K562 (cell line): Measurements from ENCODE around the gene PAF1. TPM values are rescaled to one million over a fixed set of nuclear protein-coding genes. Genes with fewer than 3 reads are reported as not detected.

Experiments
- ATAC-seq: fragments of 200-7000 bp; cut with Tn5 transposase; 3 replicates; pipeline ENCODE4 v1.9.1; 2020; ENCODE audit warnings: moderate library complexity
- BruUV-seq: library from RNA; stranded (reverse); fragments of 400-500 nt; replicated peaks from 2 replicates; lab custom pipeline; 2021; lab: Mats Ljungman, UMichigan
- CTCF ChIA-PET: fragments of 300-600 bp; formaldehyde crosslinking; extraction: SDS; loops from one replicate; lab custom pipeline; 2021; ENCODE audit warnings: low intra/inter-chr PET ratio; lab: Yijun Ruan, JAX
- POLR2A ChIA-PET: fragments of 300-600, 350-650 bp; sonication (Branson Sonifier 250); formaldehyde crosslinking; extraction: SDS; loops from one replicate; lab custom pipeline; 2021; ENCODE audit warnings: antibody characterized with exemption, inconsistent platforms; lab: Yijun Ruan, JAX
- DNase-seq, 4 experiments: peaks; one replicate each; pipeline versions ENCODE4 v3.0.0 to v3.0.0-alpha.2; 2011 to 2018; ENCODE audit warnings: low spot score in 3 of 4, mixed read lengths in 3 of 4; ENCODE audit errors: extremely low read depth in 1 of 4
- FAIRE-seq: peaks from 2 replicates; lab custom pipeline; 2011; peaks lifted over from hg19 to GRCh38; lab: Jason Lieb, UNC
- H2AFZ ChIP-seq: 2 replicates; pipeline ENCODE4 v1.6.0; 2011; ENCODE audit warnings: low read depth, low read length, control low read depth, inconsistent platforms
- H3K27ac ChIP-seq: fragments of 200-600 bp; 3 replicates; pipeline ENCODE4 v1.8.0; 2011; ENCODE audit warnings: low read depth, mild to moderate bottlenecking, control low read depth, inconsistent platforms, low read length, moderate library complexity, mixed read lengths; ENCODE audit errors: extremely low read depth
- H3K27me3 ChIP-seq, 2 experiments: fragments of 300-600 bp in 1 of 2; 2 replicates in 1 of 2; 3 replicates in 1 of 2; pipeline versions ENCODE4 v1.6.0 to v1.8.0; 2011; ENCODE audit warnings: inconsistent platforms in 2 of 2, low read length in 2 of 2, mild to moderate bottlenecking in 1 of 2, mixed read lengths in 1 of 2, moderate library complexity in 1 of 2; ENCODE audit not compliant: control insufficient read depth in 2 of 2, insufficient read depth in 2 of 2
- H3K36me3 ChIP-seq: fragments of 300-600 bp; 3 replicates; pipeline ENCODE4 v1.8.0; 2011; ENCODE audit warnings: mild to moderate bottlenecking, low read length, inconsistent platforms; ENCODE audit not compliant: control insufficient read depth, insufficient read depth
- H3K4me1 ChIP-seq, 2 experiments: fragments of 200-600 bp in 1 of 2; replicated peaks in 1 of 2; 2 replicates in 1 of 2; 3 replicates in 1 of 2; pipeline versions ENCODE4 v1.5.1 to v1.8.0; 2011; ENCODE audit warnings: inconsistent platforms in 2 of 2, low read length in 2 of 2, mild to moderate bottlenecking in 1 of 2, mixed read lengths in 1 of 2, moderate library complexity in 1 of 2; ENCODE audit not compliant: control insufficient read depth in 2 of 2, insufficient read depth in 2 of 2
- H3K4me2 ChIP-seq: 2 replicates; pipeline ENCODE4 v1.6.1; 2011; ENCODE audit warnings: low read length, control low read depth, inconsistent platforms, mixed read lengths; ENCODE audit not compliant: insufficient read depth
- H3K4me3 ChIP-seq: fragments of 200-600 bp; sonication (generic), shearing (Covaris generic); 2 replicates; pipeline ENCODE4 v1.5.1; 2016; ENCODE audit warnings: control low read depth, inconsistent platforms
- H3K79me2 ChIP-seq: fragments of 200-600 bp; 3 replicates; pipeline ENCODE4 v1.8.0; 2011; ENCODE audit warnings: low read length, inconsistent platforms; ENCODE audit not compliant: control insufficient read depth, insufficient read depth
- H3K9ac ChIP-seq, 2 experiments: 2 replicates each; pipeline versions ENCODE4 v1.6.0 to v1.6.1; 2011; ENCODE audit warnings: low read depth in 2 of 2, low read length in 2 of 2, control low read depth in 1 of 2, inconsistent platforms in 1 of 2, mild to moderate bottlenecking in 1 of 2, mixed read lengths in 1 of 2; ENCODE audit not compliant: insufficient read depth in 1 of 2
- H3K9me1 ChIP-seq: one replicate; pipeline ENCODE4 v1.6.0; 2011; ENCODE audit warnings: inconsistent platforms, mild to moderate bottlenecking, low read length, moderate library complexity; ENCODE audit not compliant: control insufficient read depth, insufficient read depth
- H3K9me3 ChIP-seq: replicated peaks from 2 replicates; pipeline ENCODE4 v1.5.1; 2011; ENCODE audit warnings: low read depth, low read length, inconsistent platforms; ENCODE audit not compliant: control insufficient read depth, insufficient read depth
- H4K20me1 ChIP-seq: replicated peaks from 2 replicates; pipeline ENCODE4 v1.6.1; 2011; ENCODE audit warnings: low read length, inconsistent platforms, mixed read lengths; ENCODE audit not compliant: control insufficient read depth, insufficient read depth
- ATF1 ChIP-seq, 2 experiments: fragments of 450-650 bp in 1 of 2; IDR thresholded peaks; 2 replicates each; pipeline ENCODE4 v1.6.1; 2016; ENCODE audit warnings: missing compliant biosample characterization in 1 of 2, missing genetic modification characterization in 1 of 2
- CBX3 ChIP-seq, 2 experiments: IDR thresholded peaks; 1 replicate in 1 of 2; 2 replicates in 1 of 2; pipeline ENCODE4 v1.6.1; 2012; ENCODE audit warnings: inconsistent platforms in 2 of 2, low read length in 2 of 2, borderline replicate concordance in 1 of 2, control low read depth in 1 of 2
- CTBP1 ChIP-seq: fragments of 450-650 bp; IDR thresholded peaks from 2 replicates; pipeline ENCODE4 v1.6.1; 2016; ENCODE audit warnings: borderline replicate concordance
- DNMT1 ChIP-seq: fragments of 450-650 bp; IDR thresholded peaks from 2 replicates; pipeline ENCODE4 v1.6.1; 2016; ENCODE audit warnings: antibody characterized with exemption, mild to moderate bottlenecking
- HMG20B ChIP-seq: fragments of 250-450 bp; sonication (Bioruptor Pico); IDR thresholded peaks from 2 replicates; pipeline ENCODE4 v1.5.0; 2021; ENCODE audit warnings: mild to moderate bottlenecking
- LEF1 ChIP-seq: fragments of 450-650 bp; IDR thresholded peaks from 2 replicates; pipeline ENCODE4 v1.6.1; 2016; ENCODE audit warnings: mild to moderate bottlenecking
- MCM7 ChIP-seq, 2 experiments: fragments of 450-650 bp; IDR thresholded peaks; 2 replicates each; pipeline ENCODE4 v1.6.1; 2016 to 2018
- NFE2 ChIP-seq: IDR thresholded peaks from 2 replicates; pipeline ENCODE4 v1.6.1; 2014; ENCODE audit warnings: antibody characterized with exemption, low read depth
- SMARCA4 ChIP-seq: fragments of 450-650 bp; IDR thresholded peaks from 2 replicates; pipeline ENCODE4 v1.6.1; 2016
- SRSF3 ChIP-seq: fragments of 200-400 bp; formaldehyde crosslinking; IDR thresholded peaks from 2 replicates; pipeline ENCODE4 v1.6.1; 2016; ENCODE audit warnings: mild to moderate bottlenecking, low read length, moderate library complexity; ENCODE audit not compliant: insufficient read depth
- ZNF184 ChIP-seq: sonication (generic); formaldehyde crosslinking; IDR thresholded peaks from 2 replicates; pipeline ENCODE4 v1.5.0; 2020; ENCODE audit warnings: missing genetic modification reagents
- ZNF695 ChIP-seq: fragments of 450-650 bp; formaldehyde crosslinking; IDR thresholded peaks from 2 replicates; pipeline ENCODE4 v1.4.0; 2020; ENCODE audit warnings: mild to moderate bottlenecking, moderate library complexity
- WGBS: fragments of 100-300 bp; shearing (Covaris generic); methylation state at CpG from one replicate; pipeline ENCODE4 v1.1.6; 2016; ENCODE audit warnings: low coverage, mixed read lengths; ENCODE audit not compliant: insufficient coverage; ENCODE audit errors: missing lambda C conversion rate; 5-methylcytosine and 5-hydroxymethylcytosine counted together
- in situ Hi-C: fragments of 300-500 bp; cut with MboI; formaldehyde crosslinking; loops from 4 replicates; pipeline ENCODE4 v1.15.0; 2018; ENCODE audit warnings: inconsistent platforms, mixed read lengths
- intact Hi-C: fragments of 100-400 bp; cut with micrococcal nuclease; formaldehyde crosslinking; loops from 2 replicates; pipeline ENCODE4 v1.14.2; 2022
- polyA plus RNA-seq, 8 experiments: library from polyadenylated mRNA; depleted of rRNA in 4 of 8; stranded (reverse) in 5 of 8; unstranded in 3 of 8; fragments of >200 nt; fragmentation: Nextera tagmentation in 2 of 8; fragmentation: Illumina TruSeq in 1 of 8; extraction: Ambion mirVana in 2 of 8; extraction: Trizol in 1 of 8; gene quantifications; 2 replicates each; pipeline versions ENCODE4 v1.2.1 to v1.2.3, GENCODE V29; 2011 to 2014; ENCODE audit warnings: inconsistent platforms in 1 of 8, missing spikeins in 1 of 8
- total RNA-seq, 7 experiments: library from RNA; depleted of rRNA in 6 of 7; stranded (reverse); fragments of >200 nt in 6 of 7; fragmentation: Illumina TruSeq in 2 of 7; extraction: Trizol in 2 of 7; gene quantifications; 2 replicates each; pipeline versions ENCODE4 v1.2.1 to v1.2.3, GENCODE V29; 2011 to 2021; ENCODE audit warnings: low replicate concordance in 1 of 7
- TF ChIP-seq, protein P1 (sequence below): fragments of 200-800 bp; sonication (Bioruptor generic); IDR thresholded peaks from 2 replicates; pipeline ENCODE4 v1.6.1; 2016; ENCODE audit warnings: missing genetic modification characterization, missing compliant biosample characterization
- TF ChIP-seq, protein P2 (sequence below): fragments of 250-450 bp; sonication (Bioruptor Pico); IDR thresholded peaks from 2 replicates; pipeline ENCODE4 v1.6.1; 2021; ENCODE audit warnings: mild to moderate bottlenecking
- TF ChIP-seq, protein P3 (sequence below): IDR thresholded peaks from 2 replicates; pipeline ENCODE4 v1.6.1; 2012; ENCODE audit warnings: low read depth, low read length, improper control_type of control experiment, borderline replicate concordance

Gene PAF1
- total and polyA plus RNA-seq, 9 of the 15 experiments (the other 6 are each of a cell fraction or from before 2014, with no cell fraction given), result 1.5 to 45.0 (median 33.8) TPM

DNA sequence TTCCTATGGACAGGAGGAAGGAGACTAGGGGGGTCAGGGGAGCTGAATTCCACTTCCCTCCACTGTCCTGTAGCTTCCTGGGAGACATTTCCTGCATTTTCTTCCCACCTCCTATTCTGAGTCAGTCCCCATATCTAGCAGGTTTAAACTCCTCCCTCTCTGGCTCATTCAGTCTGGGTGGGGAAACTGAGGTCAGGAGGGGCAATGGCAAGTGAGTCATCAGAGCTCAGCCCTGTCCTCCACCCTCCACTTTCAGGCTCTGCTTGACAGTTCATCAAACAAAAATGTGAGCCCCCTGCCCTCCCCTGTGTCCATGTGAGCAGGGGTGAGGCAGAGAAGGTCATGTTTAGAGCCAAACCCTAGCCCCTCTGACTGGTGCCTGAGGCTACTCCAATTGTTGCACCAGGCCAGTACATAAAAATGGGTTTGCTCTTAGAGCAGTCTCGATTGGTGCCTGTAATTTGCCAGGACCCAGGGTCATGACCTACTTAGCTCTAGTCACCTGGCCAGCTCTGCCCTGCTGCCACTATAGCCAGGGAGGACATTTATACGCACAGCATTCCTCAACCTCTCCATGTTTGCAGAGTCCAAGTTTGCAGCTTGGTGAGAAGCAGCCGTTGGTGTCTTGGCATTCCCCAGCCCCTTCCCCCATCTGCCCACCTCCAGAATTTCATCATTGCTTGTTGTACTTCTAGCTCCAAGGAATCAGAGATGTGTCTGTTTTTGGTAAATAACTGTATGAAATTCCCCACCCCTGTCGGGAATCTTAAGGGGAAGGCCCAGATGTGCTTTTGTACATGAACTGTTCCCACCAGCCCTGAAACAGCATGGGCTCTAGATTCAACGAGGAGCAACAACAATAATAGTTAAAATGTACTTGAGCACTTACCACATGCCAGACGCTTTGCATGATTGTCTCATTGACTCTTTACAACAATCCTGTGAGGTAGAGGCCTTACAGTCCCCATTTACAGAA, 27.9 kb downstream of the PAF1 start:
- H3K4me1 ChIP-seq, result no peaks in the 10 kb centered on the region; a peak in 1 of 5 replicates
- in situ Hi-C loops (no loop called here), intact Hi-C loops (no loop called here)
- H3K27ac ChIP-seq, result no peak overlapping the region
- BruUV-seq, result no TSS peak
- ChIA-PET POLR2A (interaction anchor here (0.8 to 2.3 kb wide), 5 partner anchors 8 to 75 kb away, joined by 3 to 10 read pairs (median 3); no protein-coding TSS in a partner anchor), CTCF (no interaction called here)
- no peaks in the 10 kb centered on the region for H4K20me1 ChIP-seq
- H3K9ac ChIP-seq, result no peak overlapping the region; a peak in 1 of 4 replicates
- WGBS, result 80% methylated on average over 6 of the region's 6 CpGs
- H3K36me3 ChIP-seq, result peaks cover 84% of the 10 kb centered on the region
- H3K4me3 ChIP-seq, result no peak overlapping the region
- FAIRE-seq (no peak), DNase-seq (no peak), ATAC-seq (no peak)
- H3K27me3 ChIP-seq, result no peaks in the 10 kb centered on the region
- no peak overlapping the region for H2AFZ ChIP-seq
- no peak overlapping the region for H3K4me2 ChIP-seq
- no peaks in the 10 kb centered on the region for H3K9me3 ChIP-seq
- H3K79me2 ChIP-seq, result peaks cover 19% of the 10 kb centered on the region
- no peaks in the 10 kb centered on the region for H3K9me1 ChIP-seq
- TF ChIP-seq MCM7 (IDR thresholded peaks at IDR 0.05) (no peak), CBX3 (IDR thresholded peaks at IDR 0.05; ENCODE audit: borderline replicate concordance in 1 of 2, low read length in 2 of 2) (no peak), SMARCA4 (no peak), HMG20B (CRISPR knock-in tag) (no peak), SRSF3 (no peak), ZNF695 (CRISPR knock-in tag) (no peak), NFE2 (no peak), LEF1 (no peak), ZNF184 (CRISPR knock-in tag) (no peak), ATF1 (CRISPR knock-in tag; IDR thresholded peaks at IDR 0.05) (no peak), ATF1 (tag; IDR thresholded peaks at IDR 0.05) (no peak), DNMT1 (no peak), CTBP1 (no peak)
- TF ChIP-seq, protein P1, sequence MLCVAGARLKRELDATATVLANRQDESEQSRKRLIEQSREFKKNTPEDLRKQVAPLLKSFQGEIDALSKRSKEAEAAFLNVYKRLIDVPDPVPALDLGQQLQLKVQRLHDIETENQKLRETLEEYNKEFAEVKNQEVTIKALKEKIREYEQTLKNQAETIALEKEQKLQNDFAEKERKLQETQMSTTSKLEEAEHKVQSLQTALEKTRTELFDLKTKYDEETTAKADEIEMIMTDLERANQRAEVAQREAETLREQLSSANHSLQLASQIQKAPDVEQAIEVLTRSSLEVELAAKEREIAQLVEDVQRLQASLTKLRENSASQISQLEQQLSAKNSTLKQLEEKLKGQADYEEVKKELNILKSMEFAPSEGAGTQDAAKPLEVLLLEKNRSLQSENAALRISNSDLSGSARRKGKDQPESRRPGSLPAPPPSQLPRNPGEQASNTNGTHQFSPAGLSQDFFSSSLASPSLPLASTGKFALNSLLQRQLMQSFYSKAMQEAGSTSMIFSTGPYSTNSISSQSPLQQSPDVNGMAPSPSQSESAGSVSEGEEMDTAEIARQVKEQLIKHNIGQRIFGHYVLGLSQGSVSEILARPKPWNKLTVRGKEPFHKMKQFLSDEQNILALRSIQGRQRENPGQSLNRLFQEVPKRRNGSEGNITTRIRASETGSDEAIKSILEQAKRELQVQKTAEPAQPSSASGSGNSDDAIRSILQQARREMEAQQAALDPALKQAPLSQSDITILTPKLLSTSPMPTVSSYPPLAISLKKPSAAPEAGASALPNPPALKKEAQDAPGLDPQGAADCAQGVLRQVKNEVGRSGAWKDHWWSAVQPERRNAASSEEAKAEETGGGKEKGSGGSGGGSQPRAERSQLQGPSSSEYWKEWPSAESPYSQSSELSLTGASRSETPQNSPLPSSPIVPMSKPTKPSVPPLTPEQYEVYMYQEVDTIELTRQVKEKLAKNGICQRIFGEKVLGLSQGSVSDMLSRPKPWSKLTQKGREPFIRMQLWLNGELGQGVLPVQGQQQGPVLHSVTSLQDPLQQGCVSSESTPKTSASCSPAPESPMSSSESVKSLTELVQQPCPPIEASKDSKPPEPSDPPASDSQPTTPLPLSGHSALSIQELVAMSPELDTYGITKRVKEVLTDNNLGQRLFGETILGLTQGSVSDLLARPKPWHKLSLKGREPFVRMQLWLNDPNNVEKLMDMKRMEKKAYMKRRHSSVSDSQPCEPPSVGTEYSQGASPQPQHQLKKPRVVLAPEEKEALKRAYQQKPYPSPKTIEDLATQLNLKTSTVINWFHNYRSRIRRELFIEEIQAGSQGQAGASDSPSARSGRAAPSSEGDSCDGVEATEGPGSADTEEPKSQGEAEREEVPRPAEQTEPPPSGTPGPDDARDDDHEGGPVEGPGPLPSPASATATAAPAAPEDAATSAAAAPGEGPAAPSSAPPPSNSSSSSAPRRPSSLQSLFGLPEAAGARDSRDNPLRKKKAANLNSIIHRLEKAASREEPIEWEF (CRISPR knock-in tag), result no peak
- TF ChIP-seq, protein P2, sequence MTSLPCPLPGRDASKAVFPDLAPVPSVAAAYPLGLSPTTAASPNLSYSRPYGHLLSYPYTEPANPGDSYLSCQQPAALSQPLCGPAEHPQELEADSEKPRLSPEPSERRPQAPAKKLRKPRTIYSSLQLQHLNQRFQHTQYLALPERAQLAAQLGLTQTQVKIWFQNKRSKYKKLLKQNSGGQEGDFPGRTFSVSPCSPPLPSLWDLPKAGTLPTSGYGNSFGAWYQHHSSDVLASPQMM (CRISPR knock-in tag), result no peak
- TF ChIP-seq, protein P3, sequence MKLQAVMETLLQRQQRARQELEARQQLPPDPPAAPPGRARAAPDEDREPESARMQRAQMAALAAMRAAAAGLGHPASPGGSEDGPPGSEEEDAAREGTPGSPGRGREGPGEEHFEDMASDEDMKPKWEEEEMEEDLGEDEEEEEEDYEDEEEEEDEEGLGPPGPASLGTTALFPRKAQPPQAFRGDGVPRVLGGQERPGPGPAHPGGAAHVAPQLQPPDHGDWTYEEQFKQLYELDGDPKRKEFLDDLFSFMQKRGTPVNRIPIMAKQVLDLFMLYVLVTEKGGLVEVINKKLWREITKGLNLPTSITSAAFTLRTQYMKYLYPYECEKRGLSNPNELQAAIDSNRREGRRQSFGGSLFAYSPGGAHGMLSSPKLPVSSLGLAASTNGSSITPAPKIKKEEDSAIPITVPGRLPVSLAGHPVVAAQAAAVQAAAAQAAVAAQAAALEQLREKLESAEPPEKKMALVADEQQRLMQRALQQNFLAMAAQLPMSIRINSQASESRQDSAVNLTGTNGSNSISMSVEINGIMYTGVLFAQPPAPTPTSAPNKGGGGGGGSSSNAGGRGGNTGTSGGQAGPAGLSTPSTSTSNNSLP, result no peak
